HCT116 (cell line): Measurements from ENCODE around the gene TNS3. TPM values are rescaled to one million over a fixed set of nuclear protein-coding genes. Genes with fewer than 3 reads are reported as not detected.

Experiments used
- ATAC-seq: fragments of 200-7000 bp; cut with Tn5 transposase; 2 replicates; pipeline ENCODE4 v1.9.1; 2020; ENCODE audit warnings: mild to moderate bottlenecking, moderate library complexity
- BruUV-seq: library from RNA; stranded (reverse); fragments of 400-500 nt; replicated peaks from 2 replicates; lab custom pipeline; 2021; lab: Mats Ljungman, UMichigan
- CTCF ChIA-PET: fragments of 300-600 bp; sonication (Branson Sonifier 250); formaldehyde crosslinking; loops from one replicate; lab custom pipeline; 2021; ENCODE audit warnings: antibody characterized with exemption; lab: Charles Lee
- POLR2A ChIA-PET: fragments of 300-600, 350-600 bp; sonication (Branson Sonifier 250); formaldehyde crosslinking; loops from one replicate; lab custom pipeline; 2021; ENCODE audit warnings: antibody characterized with exemption; lab: Charles Lee
- RAD21 ChIA-PET, 2 experiments: fragments of 300-600 bp; sonication (Branson Sonifier 250); formaldehyde crosslinking; loops; one replicate each; lab custom pipeline; 2023; ENCODE audit warnings: low total read pairs in 2 of 2; ENCODE audit not compliant: uncharacterized antibody in 2 of 2, unreplicated experiment in 2 of 2, low non-redundant PET in 1 of 2; lab: Charles Lee
- DNase-seq: peaks from one replicate; pipeline ENCODE4 v3.0.0-alpha.2; 2010; ENCODE audit warnings: low read depth, low spot score
- H2AFZ ChIP-seq: fragments of 200-600 bp; shearing (Covaris generic), sonication (generic); 2 replicates; pipeline ENCODE4 v1.6.1; 2017; ENCODE audit warnings: low read depth, mixed run types, mixed read lengths, antibody characterized with exemption, low read length; ENCODE audit not compliant: poor library complexity, severe bottlenecking
- H3K27ac ChIP-seq: 2 replicates; pipeline ENCODE4 v1.5.1; 2012; ENCODE audit warnings: low read depth, low read length
- H3K27me3 ChIP-seq: fragments of 200-600 bp; sonication (generic); 2 replicates; pipeline ENCODE4 v1.6.1; 2016; ENCODE audit warnings: mixed run types, low read length, mixed read lengths; ENCODE audit not compliant: insufficient read depth
- H3K36me3 ChIP-seq, 2 experiments: fragments of 200-500 bp in 1 of 2; fragments of 200-600 bp in 1 of 2; sonication (Bioruptor generic) in 1 of 2; sonication (generic) in 1 of 2; 2 replicates each; pipeline versions ENCODE4 v1.5.1 to v1.6.1; 2014 to 2016; ENCODE audit warnings: low read length in 2 of 2, inconsistent platforms in 1 of 2, mixed read lengths in 1 of 2, mixed run types in 1 of 2; ENCODE audit not compliant: insufficient read depth in 2 of 2, control insufficient read depth in 1 of 2
- H3K4me1 ChIP-seq, 2 experiments: fragments of 200-600 bp in 1 of 2; sonication (generic) in 1 of 2; 2 replicates each; pipeline versions ENCODE4 v1.5.1 to v1.6.1; 2012 to 2017; ENCODE audit warnings: low read length in 2 of 2, inconsistent platforms in 1 of 2, mild to moderate bottlenecking in 1 of 2, mixed read lengths in 1 of 2, mixed run types in 1 of 2, moderate library complexity in 1 of 2; ENCODE audit not compliant: insufficient read depth in 2 of 2, control insufficient read depth in 1 of 2
- H3K4me2 ChIP-seq: fragments of 200-600 bp; sonication (generic); 2 replicates; pipeline ENCODE4 v1.6.1; 2017; ENCODE audit warnings: mixed run types, low read length, mixed read lengths
- H3K4me3 ChIP-seq, 2 experiments: fragments of 200-600 bp in 1 of 2; sonication (generic) in 1 of 2; replicated peaks in 1 of 2; 2 replicates each; pipeline ENCODE4 v1.5.1; 2011 to 2016; ENCODE audit warnings: low read length in 2 of 2, control low read depth in 1 of 2, low read depth in 1 of 2, mild to moderate bottlenecking in 1 of 2, mixed read lengths in 1 of 2, mixed run types in 1 of 2
- H3K79me2 ChIP-seq: fragments of 200-600 bp; sonication (generic); 2 replicates; pipeline ENCODE4 v1.6.1; 2017; ENCODE audit warnings: mild to moderate bottlenecking, mixed run types, low read length, moderate library complexity, mixed read lengths; ENCODE audit not compliant: insufficient read depth
- H3K9ac ChIP-seq: fragments of 200-600 bp; sonication (generic); 2 replicates; pipeline ENCODE4 v1.6.1; 2016; ENCODE audit warnings: low read length, mixed read lengths
- H3K9me2 ChIP-seq: fragments of 200-600 bp; sonication (generic), shearing (Covaris generic); 2 replicates; pipeline ENCODE4 v1.6.1; 2017; ENCODE audit warnings: mixed run types, mild to moderate bottlenecking, moderate library complexity; ENCODE audit not compliant: insufficient read depth
- H3K9me3 ChIP-seq, 2 experiments: fragments of 200-500 bp in 1 of 2; fragments of 200-600 bp in 1 of 2; sonication (Bioruptor generic) in 1 of 2; sonication (generic) in 1 of 2; 2 replicates each; pipeline ENCODE4 v1.6.1; 2014 to 2017; ENCODE audit warnings: low read length in 2 of 2, mixed read lengths in 2 of 2, inconsistent platforms in 1 of 2, low read depth in 1 of 2, mild to moderate bottlenecking in 1 of 2, mixed run types in 1 of 2, moderate library complexity in 1 of 2; ENCODE audit not compliant: control insufficient read depth in 1 of 2, insufficient read depth in 1 of 2
- H4K20me1 ChIP-seq: fragments of 200-600 bp; sonication (generic), shearing (Covaris generic); 2 replicates; pipeline ENCODE4 v1.6.1; 2017; ENCODE audit warnings: mixed run types, mild to moderate bottlenecking, moderate library complexity; ENCODE audit not compliant: insufficient read depth
- CBX3 ChIP-seq: IDR thresholded peaks from 2 replicates; pipeline ENCODE4 v1.6.1; 2012; ENCODE audit warnings: low read depth
- CEBPB ChIP-seq: IDR thresholded peaks from 2 replicates; pipeline ENCODE4 v1.6.1; 2012; ENCODE audit warnings: low read depth
- EGR1 ChIP-seq: IDR thresholded peaks from 2 replicates; pipeline ENCODE4 v1.6.1; 2012; ENCODE audit warnings: low read depth
- EZH2 ChIP-seq: fragments of 200-600 bp; sonication (generic); IDR thresholded peaks from 2 replicates; pipeline ENCODE4 v1.6.1; 2017; ENCODE audit warnings: antibody characterized with exemption, mixed run types
- EZH2phosphoT487 ChIP-seq: fragments of 200-600 bp; IDR thresholded peaks from 2 replicates; pipeline ENCODE4 v1.6.1; 2018; ENCODE audit warnings: antibody characterized with exemption, borderline replicate concordance
- FOSL1 ChIP-seq: IDR thresholded peaks from 2 replicates; pipeline ENCODE4 v1.6.1; 2012; ENCODE audit warnings: low read depth
- POLR2AphosphoS5 ChIP-seq: IDR thresholded peaks from 2 replicates; pipeline ENCODE4 v1.6.1; 2011; ENCODE audit warnings: mild to moderate bottlenecking, low read depth, low read length, moderate library complexity
- RAD21 ChIP-seq: IDR thresholded peaks from 2 replicates; pipeline ENCODE4 v1.6.1; 2012; ENCODE audit warnings: low read depth, mild to moderate bottlenecking
- SIN3A ChIP-seq: IDR thresholded peaks from 2 replicates; pipeline ENCODE4 v1.6.1; 2012; ENCODE audit warnings: low read depth
- SP1 ChIP-seq: IDR thresholded peaks from 2 replicates; pipeline ENCODE4 v1.6.1; 2012; ENCODE audit warnings: low read depth
- TCF7L2 ChIP-seq: IDR thresholded peaks from 2 replicates; pipeline ENCODE4 v1.7.0; 2011; ENCODE audit warnings: borderline replicate concordance, inconsistent platforms; ENCODE audit not compliant: insufficient read depth, insufficient read length; ENCODE audit errors: extremely low read depth
- YY1 ChIP-seq: IDR thresholded peaks from 2 replicates; pipeline ENCODE4 v1.6.1; 2011; ENCODE audit warnings: low read length, low read depth, moderate library complexity, mild to moderate bottlenecking; ENCODE audit not compliant: insufficient replicate concordance; ENCODE audit errors: extremely low read depth
- ZFX ChIP-seq: fragments of 450-650 bp; IDR thresholded peaks from 2 replicates; pipeline ENCODE4 v1.6.1; 2017
- ZNF274 ChIP-seq: fragments of 200-500 bp; sonication (Bioruptor generic); IDR thresholded peaks from 2 replicates; pipeline ENCODE4 v1.6.1; 2014; ENCODE audit warnings: mild to moderate bottlenecking, low read depth, low read length, inconsistent platforms
- intact Hi-C: fragments of 100-400 bp; cut with micrococcal nuclease; formaldehyde crosslinking; loops from 2 replicates; pipeline ENCODE4 v1.10.0; 2022
- total RNA-seq: library from RNA; stranded (reverse); gene quantifications from one replicate; pipeline ENCODE4 v1.2.1, GENCODE V29; 2021; ENCODE audit not compliant: unreplicated experiment
- TF ChIP-seq, protein P1 (sequence below): IDR thresholded peaks from 2 replicates; pipeline ENCODE4 v1.6.1; 2012
- TF ChIP-seq, protein P2 (sequence below), 3 experiments: fragments of 200-600 bp in 1 of 3; sonication (generic) in 1 of 3; IDR thresholded peaks in 2 of 3; conservative IDR thresholded peaks in 1 of 3; 2 replicates each; pipeline ENCODE4 v1.5.1; 2012 to 2017; ENCODE audit warnings: low read depth in 2 of 3, low read length in 2 of 3, antibody characterized with exemption in 1 of 3, borderline replicate concordance in 1 of 3, control low read depth in 1 of 3, mild to moderate bottlenecking in 1 of 3, mixed read lengths in 1 of 3, mixed run types in 1 of 3, moderate library complexity in 1 of 3; ENCODE audit not compliant: insufficient read depth in 1 of 3
- TF ChIP-seq, protein P3 (sequence below): IDR thresholded peaks from 2 replicates; pipeline ENCODE4 v1.6.1; 2012
- TF ChIP-seq, protein P4 (sequence below): IDR thresholded peaks from 2 replicates; pipeline ENCODE4 v1.6.1; 2011; ENCODE audit warnings: mild to moderate bottlenecking, low read length, moderate library complexity; ENCODE audit not compliant: insufficient replicate concordance; ENCODE audit errors: extremely low read depth

The TNS3 gene
- total RNA-seq, 1 experiment from 2014 or later = 9.1 TPM

DNA sequence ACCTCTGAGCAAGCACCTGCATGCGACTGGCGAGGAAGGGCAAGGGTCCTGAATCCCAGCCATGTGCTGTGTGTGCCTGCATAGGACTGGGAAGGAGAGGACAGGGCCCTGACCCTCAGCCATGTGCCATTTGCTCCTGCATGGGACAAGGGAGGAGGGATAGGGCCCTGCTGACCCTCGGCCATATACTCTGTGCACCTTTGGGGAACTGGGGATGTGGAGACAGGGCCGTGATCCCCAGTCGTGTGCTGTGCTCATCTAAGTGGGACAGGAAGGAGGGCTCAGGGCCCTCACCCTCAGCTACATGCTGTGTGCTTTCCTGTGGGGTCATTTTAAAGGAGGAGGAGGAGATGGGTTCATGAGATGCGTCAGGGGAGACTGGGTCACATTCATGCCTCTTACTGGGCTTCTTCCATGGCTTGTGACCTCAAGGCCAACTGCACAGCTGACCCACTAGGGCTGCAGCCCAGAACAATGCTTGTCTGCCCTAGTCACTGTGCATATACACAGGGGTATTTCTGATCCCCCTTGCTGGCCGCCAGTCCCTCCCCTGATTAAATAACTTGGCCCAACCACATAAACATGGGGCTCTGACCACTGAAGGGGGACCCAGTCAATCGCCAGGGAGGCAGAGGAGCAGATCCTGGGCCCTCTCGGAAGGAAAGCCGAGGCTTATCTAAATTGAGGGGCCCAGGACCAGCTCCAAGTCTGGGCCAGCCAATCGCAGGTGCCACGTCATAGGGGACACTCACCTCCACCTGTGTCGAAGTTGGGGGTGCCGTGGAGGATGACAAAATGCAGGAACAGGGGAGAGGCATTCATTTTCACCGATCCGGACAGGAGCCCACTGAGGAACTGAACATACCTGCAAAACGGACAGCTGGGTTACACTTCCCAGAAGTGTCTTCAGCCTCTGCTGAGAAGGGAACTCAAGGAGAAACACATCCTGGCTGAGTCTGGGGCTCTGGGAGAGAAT, 167.3 kb downstream of the TNS3 start:
- intact Hi-C loops = no loop called here
- H3K36me3 ChIP-seq = no peaks in the 10 kb centered on the region
- TF ChIP-seq, protein P1, sequence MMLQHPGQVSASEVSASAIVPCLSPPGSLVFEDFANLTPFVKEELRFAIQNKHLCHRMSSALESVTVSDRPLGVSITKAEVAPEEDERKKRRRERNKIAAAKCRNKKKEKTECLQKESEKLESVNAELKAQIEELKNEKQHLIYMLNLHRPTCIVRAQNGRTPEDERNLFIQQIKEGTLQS = no peak
- TF ChIP-seq CEBPB (no peak), RAD21 (no peak), ZNF274 (no peak), EZH2 (no peak), SP1 (no peak), YY1 (no peak), EGR1 (no peak), TCF7L2 (no peak), CBX3 (no peak), FOSL1 (no peak), SIN3A (no peak), EZH2phosphoT487 (no peak), POLR2AphosphoS5 (no peak), ZFX (no peak)
- TF ChIP-seq, protein P2, sequence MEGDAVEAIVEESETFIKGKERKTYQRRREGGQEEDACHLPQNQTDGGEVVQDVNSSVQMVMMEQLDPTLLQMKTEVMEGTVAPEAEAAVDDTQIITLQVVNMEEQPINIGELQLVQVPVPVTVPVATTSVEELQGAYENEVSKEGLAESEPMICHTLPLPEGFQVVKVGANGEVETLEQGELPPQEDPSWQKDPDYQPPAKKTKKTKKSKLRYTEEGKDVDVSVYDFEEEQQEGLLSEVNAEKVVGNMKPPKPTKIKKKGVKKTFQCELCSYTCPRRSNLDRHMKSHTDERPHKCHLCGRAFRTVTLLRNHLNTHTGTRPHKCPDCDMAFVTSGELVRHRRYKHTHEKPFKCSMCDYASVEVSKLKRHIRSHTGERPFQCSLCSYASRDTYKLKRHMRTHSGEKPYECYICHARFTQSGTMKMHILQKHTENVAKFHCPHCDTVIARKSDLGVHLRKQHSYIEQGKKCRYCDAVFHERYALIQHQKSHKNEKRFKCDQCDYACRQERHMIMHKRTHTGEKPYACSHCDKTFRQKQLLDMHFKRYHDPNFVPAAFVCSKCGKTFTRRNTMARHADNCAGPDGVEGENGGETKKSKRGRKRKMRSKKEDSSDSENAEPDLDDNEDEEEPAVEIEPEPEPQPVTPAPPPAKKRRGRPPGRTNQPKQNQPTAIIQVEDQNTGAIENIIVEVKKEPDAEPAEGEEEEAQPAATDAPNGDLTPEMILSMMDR (IDR thresholded peaks at IDR 0.05 in 2 of 3, conservative IDR thresholded peaks at IDR 0.05 in 1 of 3; ENCODE audit: borderline replicate concordance in 1 of 3, insufficient read depth in 1 of 3, low read depth in 2 of 3, low read length in 2 of 3) = no peak
- TF ChIP-seq, protein P3, sequence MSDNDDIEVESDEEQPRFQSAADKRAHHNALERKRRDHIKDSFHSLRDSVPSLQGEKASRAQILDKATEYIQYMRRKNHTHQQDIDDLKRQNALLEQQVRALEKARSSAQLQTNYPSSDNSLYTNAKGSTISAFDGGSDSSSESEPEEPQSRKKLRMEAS = no peak
- TF ChIP-seq, protein P4, sequence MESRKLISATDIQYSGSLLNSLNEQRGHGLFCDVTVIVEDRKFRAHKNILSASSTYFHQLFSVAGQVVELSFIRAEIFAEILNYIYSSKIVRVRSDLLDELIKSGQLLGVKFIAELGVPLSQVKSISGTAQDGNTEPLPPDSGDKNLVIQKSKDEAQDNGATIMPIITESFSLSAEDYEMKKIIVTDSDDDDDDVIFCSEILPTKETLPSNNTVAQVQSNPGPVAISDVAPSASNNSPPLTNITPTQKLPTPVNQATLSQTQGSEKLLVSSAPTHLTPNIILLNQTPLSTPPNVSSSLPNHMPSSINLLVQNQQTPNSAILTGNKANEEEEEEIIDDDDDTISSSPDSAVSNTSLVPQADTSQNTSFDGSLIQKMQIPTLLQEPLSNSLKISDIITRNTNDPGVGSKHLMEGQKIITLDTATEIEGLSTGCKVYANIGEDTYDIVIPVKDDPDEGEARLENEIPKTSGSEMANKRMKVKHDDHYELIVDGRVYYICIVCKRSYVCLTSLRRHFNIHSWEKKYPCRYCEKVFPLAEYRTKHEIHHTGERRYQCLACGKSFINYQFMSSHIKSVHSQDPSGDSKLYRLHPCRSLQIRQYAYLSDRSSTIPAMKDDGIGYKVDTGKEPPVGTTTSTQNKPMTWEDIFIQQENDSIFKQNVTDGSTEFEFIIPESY = no peak
- TF ChIP-seq, all 23 proteins: peak for 0
- no peak overlapping the region for H3K27ac ChIP-seq
- no peak overlapping the region for H3K4me2 ChIP-seq
- no peaks in the 10 kb centered on the region for H3K27me3 ChIP-seq
- no peak overlapping the region for H2AFZ ChIP-seq
- peaks cover 0 to 4% of the 10 kb centered on the region in 2 experiments; a peak in 2 of 4 replicates for H3K4me1 ChIP-seq
- no peaks in the 10 kb centered on the region for H3K9me3 ChIP-seq
- H3K9ac ChIP-seq = no peak overlapping the region
- ChIA-PET RAD21 (no interaction called here), CTCF (no interaction called here), POLR2A (no interaction called here)
- H3K4me3 ChIP-seq = no peak overlapping the region
- no peak for DNase-seq
- no peaks in the 10 kb centered on the region for H3K9me2 ChIP-seq
- no peaks in the 10 kb centered on the region for H4K20me1 ChIP-seq
- no peak for ATAC-seq
- no TSS peak for BruUV-seq
- no peaks in the 10 kb centered on the region for H3K79me2 ChIP-seq
